Endometrial microvascular endothelial cells (primary cell): Measurements from ENCODE around the gene FAM89A. TPM values are rescaled to one million over a fixed set of nuclear protein-coding genes. Genes with fewer than 3 reads are reported as not detected.
"Not testable (repeated sequence)": the region's sequence is repeated elsewhere in the genome, so short reads cannot be mapped to it uniquely, and the experiment has no call there.

ENCODE experiments used
- in situ Hi-C: cut with HindIII; loops from 2 replicates; pipeline ENCODE4 v1.10.0; 2017; ENCODE audit warnings: low sequenced_read_pairs, low pct_unique_long_range_greater_than_20kb; ENCODE audit errors: inconsistent ontology term
- total RNA-seq: library from RNA; depleted of rRNA; stranded (reverse); fragments of >200 nt; gene quantifications from one replicate; pipeline ENCODE4 v1.2.3, GENCODE V29; 2015; ENCODE audit errors: inconsistent ontology term

The FAM89A gene
- total RNA-seq, 1 donor from 2014 or later: 10.0 TPM

- in situ Hi-C loops: no loop called here
Observed at GRCh38 chr1:231039161-231040018, 664 bp downstream of the FAM89A start.

GRCh38 chr1:231037585-231038517, 2.2 kb downstream of the FAM89A start:
- in situ Hi-C loops: no loop called here

GRCh38 chr1:231036416-231036815, 3.6 kb downstream of the FAM89A start:
- in situ Hi-C loops: no loop called here

GRCh38 chr1:231035799-231036198, 4.3 kb downstream of the FAM89A start:
- in situ Hi-C loops: no loop called here

GRCh38 chr1:231032963-231033362, 7.1 kb downstream of the FAM89A start:
- in situ Hi-C loops: no loop called here

- in situ Hi-C loops: no loop called here
Observed at GRCh38 chr1:231029841-231030240, 10.2 kb downstream of the FAM89A start.

- in situ Hi-C loops: not testable (repeated sequence)
Observed at GRCh38 chr1:231029247-231029646, 10.8 kb downstream of the FAM89A start.

- in situ Hi-C loops: no loop called here
Observed at GRCh38 chr1:231028682-231029081, 11.4 kb downstream of the FAM89A start.

GRCh38 chr1:231027971-231028370, 12.1 kb downstream of the FAM89A start:
- in situ Hi-C loops: no loop called here

GRCh38 chr1:231027136-231027925, 12.7 kb downstream of the FAM89A start:
- in situ Hi-C loops: no loop called here

GRCh38 chr1:231026576-231026975, 13.5 kb downstream of the FAM89A start:
- in situ Hi-C loops: no loop called here

- in situ Hi-C loops: no loop called here
Observed at GRCh38 chr1:231023150-231023549, 16.9 kb downstream of the FAM89A start.

GRCh38 chr1:231022543-231022942, 17.5 kb downstream of the FAM89A start:
- in situ Hi-C loops: not testable (repeated sequence)

GRCh38 chr1:231021540-231022031, 18.5 kb downstream of the FAM89A start:
- in situ Hi-C loops: no loop called here

- in situ Hi-C loops: no loop called here
Observed at GRCh38 chr1:231020816-231021215, 19.2 kb downstream of the FAM89A start.

GRCh38 chr1:231020139-231020601, 19.9 kb downstream of the FAM89A start:
- in situ Hi-C loops: no loop called here

GRCh38 chr1:231019711-231020110, 20.3 kb downstream of the FAM89A start:
- in situ Hi-C loops: no loop called here

GRCh38 chr1:231016966-231017365, 23.1 kb downstream of the FAM89A start:
- in situ Hi-C loops: no loop called here

GRCh38 chr1:231016234-231016633, 23.8 kb downstream of the FAM89A start:
- in situ Hi-C loops: no loop called here
